Measurements from ENCODE around the gene RBMS1.

DNA sequence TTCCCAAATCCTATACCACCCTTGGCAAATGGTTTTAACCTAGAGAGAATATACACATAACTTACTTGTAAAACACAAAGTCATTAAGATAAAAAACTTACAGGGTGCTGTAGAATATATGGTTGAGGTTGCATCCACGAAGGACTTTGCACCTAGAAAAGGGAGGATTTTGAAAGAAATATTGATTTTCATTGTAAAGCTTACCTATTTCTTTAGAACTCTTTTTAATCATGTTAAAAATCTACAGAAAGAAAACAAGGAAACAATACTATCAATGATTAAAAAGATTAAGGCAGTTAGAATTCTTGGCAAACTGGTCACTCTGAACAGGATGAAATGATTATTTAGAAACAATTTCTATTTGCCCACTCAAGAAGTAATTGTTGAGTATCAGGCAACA lies 212.4 kb downstream of the RBMS1 start:
- TF ChIP-seq, protein P1, sequence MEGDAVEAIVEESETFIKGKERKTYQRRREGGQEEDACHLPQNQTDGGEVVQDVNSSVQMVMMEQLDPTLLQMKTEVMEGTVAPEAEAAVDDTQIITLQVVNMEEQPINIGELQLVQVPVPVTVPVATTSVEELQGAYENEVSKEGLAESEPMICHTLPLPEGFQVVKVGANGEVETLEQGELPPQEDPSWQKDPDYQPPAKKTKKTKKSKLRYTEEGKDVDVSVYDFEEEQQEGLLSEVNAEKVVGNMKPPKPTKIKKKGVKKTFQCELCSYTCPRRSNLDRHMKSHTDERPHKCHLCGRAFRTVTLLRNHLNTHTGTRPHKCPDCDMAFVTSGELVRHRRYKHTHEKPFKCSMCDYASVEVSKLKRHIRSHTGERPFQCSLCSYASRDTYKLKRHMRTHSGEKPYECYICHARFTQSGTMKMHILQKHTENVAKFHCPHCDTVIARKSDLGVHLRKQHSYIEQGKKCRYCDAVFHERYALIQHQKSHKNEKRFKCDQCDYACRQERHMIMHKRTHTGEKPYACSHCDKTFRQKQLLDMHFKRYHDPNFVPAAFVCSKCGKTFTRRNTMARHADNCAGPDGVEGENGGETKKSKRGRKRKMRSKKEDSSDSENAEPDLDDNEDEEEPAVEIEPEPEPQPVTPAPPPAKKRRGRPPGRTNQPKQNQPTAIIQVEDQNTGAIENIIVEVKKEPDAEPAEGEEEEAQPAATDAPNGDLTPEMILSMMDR (IDR thresholded peaks at IDR 0.05; ENCODE audit: insufficient read depth, low read depth, low read length), result no peak
- TF ChIP-seq EZH2 (IDR thresholded peaks at IDR 0.05; ENCODE audit: insufficient read depth, low read length), result no peak
